Astrocyte (in vitro differentiated cells and primary cell): ENCODE measurements around the gene PNMA3. TPM values are rescaled to one million over a fixed set of nuclear protein-coding genes. Genes with fewer than 3 reads are reported as not detected.
"Not testable (repeated sequence)": the region's sequence is repeated elsewhere in the genome, so short reads cannot be mapped to it uniquely, and the experiment has no call there.

Source experiments
- DNase-seq: peaks from one replicate; pipeline ENCODE4 v3.0.0-alpha.2; 2010; ENCODE audit warnings: low read depth
- FAIRE-seq: peaks from 2 replicates; lab custom pipeline; 2011; peaks lifted over from hg19 to GRCh38; lab: Jason Lieb, UNC
- H2AFZ ChIP-seq: 2 replicates; pipeline ENCODE4 v1.6.0; 2012; ENCODE audit warnings: low read depth, low read length, inconsistent platforms
- H3K27ac ChIP-seq: 2 replicates; pipeline ENCODE4 v1.5.1; 2011; ENCODE audit warnings: low read depth, low read length, inconsistent platforms
- H3K27me3 ChIP-seq: 2 replicates; pipeline ENCODE4 v1.6.0; 2011; ENCODE audit warnings: low read length, inconsistent platforms; ENCODE audit not compliant: insufficient read depth
- H3K36me3 ChIP-seq: 2 replicates; pipeline ENCODE4 v1.5.1; 2011; ENCODE audit warnings: low read length, inconsistent platforms; ENCODE audit not compliant: insufficient read depth
- H3K4me1 ChIP-seq: 2 replicates; pipeline ENCODE4 v1.5.1; 2011; ENCODE audit warnings: low read length, inconsistent platforms; ENCODE audit not compliant: insufficient read depth
- H3K4me2 ChIP-seq: 2 replicates; pipeline ENCODE4 v1.6.0; 2012; ENCODE audit warnings: low read length, inconsistent platforms
- H3K4me3 ChIP-seq: 2 replicates; pipeline ENCODE4 v1.5.1; 2011; ENCODE audit warnings: low read depth, mild to moderate bottlenecking, low read length, inconsistent platforms; ENCODE audit not compliant: insufficient read depth
- H3K79me2 ChIP-seq: 2 replicates; pipeline ENCODE4 v1.6.0; 2012; ENCODE audit warnings: mild to moderate bottlenecking, low read length, inconsistent platforms; ENCODE audit not compliant: insufficient read depth
- H3K9ac ChIP-seq: 2 replicates; pipeline ENCODE4 v1.6.0; 2012; ENCODE audit warnings: mild to moderate bottlenecking, low read length, inconsistent platforms
- H3K9me3 ChIP-seq: 2 replicates; pipeline ENCODE4 v1.5.1; 2012; ENCODE audit warnings: low read depth, mild to moderate bottlenecking, low read length, inconsistent platforms; ENCODE audit not compliant: insufficient read depth
- H4K20me1 ChIP-seq: 2 replicates; pipeline ENCODE4 v1.6.0; 2012; ENCODE audit warnings: low read length, inconsistent platforms; ENCODE audit not compliant: insufficient read depth
- H3K27ac Mint-ChIP-seq: one replicate; pipeline ENCODE4 v1.8.0; 2021; ENCODE audit warnings: mild to moderate bottlenecking, mixed read lengths; ENCODE audit not compliant: unreplicated experiment
- H3K27me3 Mint-ChIP-seq: one replicate; pipeline ENCODE4 v1.8.0; 2021; ENCODE audit warnings: low read depth, mixed read lengths; ENCODE audit not compliant: unreplicated experiment
- H3K36me3 Mint-ChIP-seq: one replicate; pipeline ENCODE4 v1.8.0; 2021; ENCODE audit warnings: low read depth, mixed read lengths; ENCODE audit not compliant: unreplicated experiment
- H3K4me1 Mint-ChIP-seq: one replicate; pipeline ENCODE4 v1.8.0; 2021; ENCODE audit warnings: low read depth, mixed read lengths; ENCODE audit not compliant: unreplicated experiment
- H3K4me3 Mint-ChIP-seq: one replicate; pipeline ENCODE4 v1.8.0; 2021; ENCODE audit warnings: mild to moderate bottlenecking, moderate library complexity, mixed read lengths; ENCODE audit not compliant: unreplicated experiment
- H3K9me3 Mint-ChIP-seq: one replicate; pipeline ENCODE4 v1.8.0; 2021; ENCODE audit warnings: mild to moderate bottlenecking, mixed read lengths; ENCODE audit not compliant: unreplicated experiment
- CTCF ChIP-seq: IDR thresholded peaks from 2 replicates; pipeline ENCODE4 v1.5.1; 2011; ENCODE audit warnings: low read depth, mild to moderate bottlenecking, inconsistent platforms, low read length, moderate library complexity; ENCODE audit not compliant: insufficient read depth
- EZH2 ChIP-seq: IDR thresholded peaks from 2 replicates; pipeline ENCODE4 v1.6.1; 2012; ENCODE audit warnings: mild to moderate bottlenecking, low read length, inconsistent platforms; ENCODE audit not compliant: insufficient read depth
- total RNA-seq: library from RNA; stranded (reverse); gene quantifications from 2 replicates; pipeline ENCODE4 v1.2.1, GENCODE V29; 2021

Gene PNMA3
- total RNA-seq, 1 donor from 2014 or later: 0.93 TPM

- Histone ChIP-seq H3K4me2 (no peak overlapping the region), H3K9ac (no peak overlapping the region), H3K4me1 (no peaks in the 10 kb centered on the region), H4K20me1 (no peaks in the 10 kb centered on the region), H3K79me2 (no peaks in the 10 kb centered on the region), H3K9me3 (no peaks in the 10 kb centered on the region), H3K36me3 (no peaks in the 10 kb centered on the region), H3K4me3 (no peak overlapping the region), H3K27ac (no peak overlapping the region), H2AFZ (no peak overlapping the region), H3K27me3 (no peaks in the 10 kb centered on the region)
- Mint-ChIP-seq H3K36me3 (no peaks in the 10 kb centered on the region), H3K9me3 (no peaks in the 10 kb centered on the region), H3K27me3 (no peaks in the 10 kb centered on the region), H3K4me1 (no peaks in the 10 kb centered on the region), H3K27ac (no peak overlapping the region), H3K4me3 (no peak overlapping the region)
- DNase-seq: no peak
- no peak for FAIRE-seq
- TF ChIP-seq EZH2 (no peak), CTCF (no peak)
Observed at GRCh38 chrX:153074262-153074899, 18.1 kb downstream of the PNMA3 start.

GRCh38 chrX:153074935-153075334, 18.7 kb downstream of the PNMA3 start:
- no peaks in the 10 kb centered on the region for H3K4me1 ChIP-seq
- TF ChIP-seq CTCF: no peak
- no peak overlapping the region for H3K4me3 ChIP-seq
- H3K27me3 ChIP-seq: no peaks in the 10 kb centered on the region
- DNase-seq: no peak
- no peak overlapping the region for H3K27ac ChIP-seq
- no peaks in the 10 kb centered on the region for H3K4me1 Mint-ChIP-seq
- no peak overlapping the region for H3K9ac ChIP-seq
- H3K79me2 ChIP-seq: no peaks in the 10 kb centered on the region
- no peaks in the 10 kb centered on the region for H3K9me3 ChIP-seq
- H3K4me3 Mint-ChIP-seq: no peak overlapping the region
- H2AFZ ChIP-seq: no peak overlapping the region
- no peaks in the 10 kb centered on the region for H3K9me3 Mint-ChIP-seq
- H3K36me3 ChIP-seq: no peaks in the 10 kb centered on the region
- H3K4me2 ChIP-seq: no peak overlapping the region
- H4K20me1 ChIP-seq: no peaks in the 10 kb centered on the region
- H3K27ac Mint-ChIP-seq: no peak overlapping the region
- FAIRE-seq: no peak
- H3K36me3 Mint-ChIP-seq: no peaks in the 10 kb centered on the region
- H3K27me3 Mint-ChIP-seq: no peaks in the 10 kb centered on the region

GRCh38 chrX:153075366-153075765, 19.1 kb downstream of the PNMA3 start:
- Mint-ChIP-seq H3K4me1 (no peaks in the 10 kb centered on the region), H3K27me3 (no peaks in the 10 kb centered on the region), H3K4me3 (no peak overlapping the region), H3K36me3 (no peaks in the 10 kb centered on the region), H3K27ac (no peak overlapping the region), H3K9me3 (no peaks in the 10 kb centered on the region)
- Histone ChIP-seq H3K27me3 (no peaks in the 10 kb centered on the region), H3K36me3 (no peaks in the 10 kb centered on the region), H3K79me2 (no peaks in the 10 kb centered on the region), H3K4me3 (no peak overlapping the region), H3K9ac (no peak overlapping the region), H2AFZ (no peak overlapping the region), H3K4me1 (no peaks in the 10 kb centered on the region), H3K27ac (no peak overlapping the region), H3K4me2 (no peak overlapping the region), H4K20me1 (no peaks in the 10 kb centered on the region), H3K9me3 (no peaks in the 10 kb centered on the region)
- FAIRE-seq: no peak
- TF ChIP-seq EZH2 (no peak), CTCF (no peak)
- no peak for DNase-seq

GRCh38 chrX:153077437-153078135, 21.3 kb downstream of the PNMA3 start:
- DNase-seq, FAIRE-seq: not testable (repeated sequence)

More at GRCh38 chrX:153077437-153078135, 21.3 kb downstream of the PNMA3 start:
- H3K79me2 ChIP-seq, H3K27me3 Mint-ChIP-seq, H3K4me1 ChIP-seq, H3K9ac ChIP-seq, H3K9me3 ChIP-seq, H3K27me3 ChIP-seq, H3K4me3 Mint-ChIP-seq, H3K4me1 Mint-ChIP-seq, H3K27ac Mint-ChIP-seq, H3K4me2 ChIP-seq, H3K36me3 ChIP-seq, H3K36me3 Mint-ChIP-seq, H3K27ac ChIP-seq, H3K4me3 ChIP-seq, H2AFZ ChIP-seq, H4K20me1 ChIP-seq, H3K9me3 Mint-ChIP-seq: not testable (repeated sequence)
